Occipital lobe (tissue), 2 donors: Measurements from ENCODE around the gene IKZF3. TPM values are rescaled to one million over a fixed set of nuclear protein-coding genes. Genes with fewer than 3 reads are reported as not detected.

ENCODE experiments used
- DNase-seq: peaks from one replicate; lab custom pipeline; 2025; lab: John Stamatoyannopoulos, UW
- total RNA-seq: library from RNA; depleted of rRNA; stranded (reverse); fragments of >200 nt; gene quantifications from one replicate; pipeline ENCODE4 v1.2.3, GENCODE V29; 2014

The IKZF3 gene
- total RNA-seq, 1 donor from 2014 or later: 0.16 TPM

DNA sequence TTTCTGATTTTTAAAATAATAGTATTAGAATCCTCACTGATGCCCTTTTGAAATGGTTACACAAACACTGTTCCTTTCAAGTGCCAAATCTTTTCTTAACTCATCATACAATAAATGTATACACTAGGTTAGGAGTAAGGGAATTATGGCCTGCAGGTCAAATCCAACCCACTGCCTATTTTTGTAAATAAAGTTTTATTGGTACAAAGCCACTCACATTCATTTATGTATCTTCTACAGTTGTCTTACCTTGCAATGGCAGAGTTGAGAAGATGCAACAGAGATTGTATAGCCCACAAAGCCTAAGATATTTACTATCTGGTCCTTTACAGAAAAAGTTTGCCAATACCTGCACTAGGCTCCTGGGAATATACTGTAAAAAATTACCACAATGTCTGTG, 47.8 kb downstream of the IKZF3 start:
- no peak for DNase-seq

DNA sequence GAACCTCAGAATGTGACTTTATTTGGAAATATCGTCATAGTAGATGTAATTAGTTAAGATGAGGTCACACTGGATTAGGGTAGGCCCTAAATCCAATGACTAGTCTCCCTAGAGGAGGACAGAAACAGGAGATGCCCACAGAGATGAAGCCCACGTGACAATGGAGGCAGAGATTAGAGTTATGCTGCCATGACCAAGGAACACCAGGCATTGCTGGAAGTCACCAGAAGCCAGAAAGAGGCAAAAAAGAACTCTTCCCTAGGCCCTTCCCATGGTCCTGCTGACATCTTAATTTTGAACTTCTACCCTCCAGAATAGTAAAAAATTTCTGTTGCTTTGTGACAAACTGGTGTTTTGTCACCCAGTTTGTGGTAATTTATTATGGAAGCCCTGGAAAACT, 49.6 kb downstream of the IKZF3 start:
- no peak for DNase-seq

DNA sequence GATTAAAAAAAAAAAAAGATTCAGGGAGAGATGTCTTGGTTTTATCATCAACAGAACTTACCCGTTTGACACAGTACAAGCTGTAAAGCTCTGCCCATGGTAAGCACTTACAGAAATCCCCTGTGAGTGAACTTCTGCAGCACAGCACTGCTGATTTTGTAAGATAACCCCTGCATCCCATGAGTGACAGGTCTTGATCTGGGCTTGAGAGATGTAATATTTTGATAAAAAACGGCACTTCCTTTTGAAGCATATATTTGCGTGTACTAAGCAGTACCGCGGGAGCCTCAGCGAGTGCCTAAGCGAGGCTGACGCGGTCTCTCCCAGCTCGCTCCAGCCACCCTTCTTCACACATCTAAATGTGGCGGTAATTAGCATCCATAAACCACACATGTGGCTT, 50.5 kb downstream of the IKZF3 start:
- no peak for DNase-seq

DNA sequence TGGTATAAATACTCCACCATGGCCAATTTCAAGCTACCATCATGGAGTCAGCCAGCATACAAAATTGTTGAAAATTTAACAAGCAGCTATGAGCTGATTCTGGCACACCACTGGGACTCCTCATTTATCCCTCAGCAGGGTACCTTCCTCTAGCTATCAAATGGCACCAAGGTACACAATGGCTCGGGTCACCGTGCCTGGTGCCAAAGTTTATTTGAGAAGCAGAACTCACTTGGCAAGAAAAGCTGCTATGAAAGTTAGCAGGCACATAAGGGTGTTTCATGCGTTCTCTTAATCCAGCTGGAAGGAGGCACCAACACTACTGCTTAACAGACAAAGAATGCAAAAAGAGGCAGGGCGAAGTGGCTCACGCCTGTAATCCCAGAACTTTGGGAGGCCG, 51.6 kb downstream of the IKZF3 start:
- DNase-seq: no peak

DNA sequence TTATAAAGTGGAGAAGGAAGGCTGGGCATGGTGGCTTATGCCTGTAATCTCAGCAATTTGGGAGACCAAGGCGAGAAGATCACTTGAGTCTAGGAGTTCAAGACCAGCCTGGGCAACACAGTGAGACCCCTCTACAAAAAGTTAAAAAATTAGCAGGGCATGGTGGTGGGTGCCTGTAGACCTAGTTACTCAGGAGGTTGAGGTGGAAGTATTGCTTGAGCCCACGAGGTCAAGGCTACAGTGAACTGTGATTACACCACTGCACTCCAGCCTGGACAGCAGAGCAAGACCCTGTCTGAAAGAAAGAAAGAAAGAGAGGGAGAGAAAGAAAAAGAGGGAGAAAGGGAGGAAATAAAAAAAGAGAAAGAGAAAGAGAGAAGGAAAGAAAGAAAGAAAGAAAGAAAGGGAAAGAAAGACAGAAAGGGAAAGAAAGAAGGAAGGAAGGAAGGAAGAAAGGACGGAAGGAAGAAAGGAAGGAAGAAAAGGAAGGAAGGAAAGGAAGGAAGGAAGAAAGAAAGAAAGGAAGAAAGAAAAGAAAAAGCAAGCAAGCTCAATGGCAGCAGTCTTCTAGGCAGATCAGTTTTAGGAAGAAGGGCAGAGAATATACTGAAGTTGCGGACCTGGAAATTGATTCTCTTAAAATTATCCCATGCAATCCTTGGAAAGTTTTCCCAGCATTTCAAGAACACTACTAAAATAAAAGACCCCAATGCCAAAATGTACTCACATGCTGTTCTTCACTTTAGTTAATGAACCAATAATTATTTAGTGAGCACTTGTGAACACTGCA, 53.0 kb downstream of the IKZF3 start:
- DNase-seq: no peak

DNA sequence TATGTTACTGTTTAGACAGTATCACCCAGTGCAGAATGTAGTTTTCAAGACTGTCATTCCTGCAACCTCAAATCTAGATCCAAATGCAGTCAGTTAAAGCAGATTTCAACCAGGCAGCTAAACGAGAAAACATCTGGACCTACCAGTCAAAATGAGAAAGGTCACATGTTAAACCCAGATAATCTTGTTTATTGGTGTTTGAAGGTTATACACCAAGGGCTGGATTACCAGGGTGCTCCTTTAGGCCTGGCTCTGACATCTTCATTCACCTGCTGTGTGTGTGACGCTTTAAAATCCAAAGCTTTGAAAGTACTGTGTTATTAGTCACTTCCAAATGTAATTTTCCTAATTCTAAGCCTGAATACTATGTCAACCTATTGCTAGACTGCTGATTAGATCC, 54.9 kb downstream of the IKZF3 start:
- DNase-seq: no peak

DNA sequence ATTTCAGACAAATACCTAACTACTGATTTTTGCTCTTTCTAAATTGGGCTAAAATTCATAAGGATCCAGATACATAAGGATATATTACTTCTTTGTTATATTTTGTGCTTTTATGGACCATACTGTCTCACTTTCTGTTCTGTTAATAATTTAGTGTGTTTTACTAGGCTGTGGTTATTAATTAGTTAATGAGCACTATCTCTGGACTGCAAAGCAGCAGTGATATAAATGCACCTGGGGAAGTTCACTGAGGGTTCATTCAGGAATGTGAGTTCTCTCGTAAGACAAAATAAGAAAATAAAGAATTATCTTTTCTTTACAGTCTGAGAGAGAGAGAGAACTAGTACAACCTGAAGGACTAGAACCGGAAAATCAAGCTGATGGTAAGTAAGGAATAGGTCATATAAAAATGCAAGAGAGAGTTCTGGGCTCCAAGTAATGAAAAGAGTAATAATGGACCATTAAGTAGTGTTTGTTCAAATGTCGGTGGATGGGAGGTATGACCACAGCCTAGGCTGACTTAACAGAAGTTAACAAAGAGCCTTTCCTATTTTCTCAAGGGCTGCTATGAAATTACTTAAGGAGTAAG, 55.6 kb downstream of the IKZF3 start:
- no peak for DNase-seq

DNA sequence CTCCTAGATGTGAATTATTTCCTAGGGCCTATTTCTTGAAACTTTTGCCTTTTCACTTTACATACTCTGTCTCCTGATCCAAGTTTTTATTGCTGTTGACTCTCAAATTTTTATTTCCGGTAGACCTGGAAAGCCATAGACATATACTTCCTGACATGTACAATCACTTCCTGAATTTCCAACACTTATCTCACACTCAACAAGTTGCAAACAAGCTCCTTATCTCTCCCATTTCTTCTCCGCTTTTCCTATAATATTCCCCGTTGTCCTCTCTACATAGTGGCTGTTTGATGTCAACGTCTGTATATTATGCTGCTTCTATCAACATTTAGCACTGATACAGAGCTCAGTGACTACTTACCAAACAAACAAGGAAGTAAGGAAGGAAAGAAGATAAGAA, 59.3 kb downstream of the IKZF3 start:
- no peak for DNase-seq

DNA sequence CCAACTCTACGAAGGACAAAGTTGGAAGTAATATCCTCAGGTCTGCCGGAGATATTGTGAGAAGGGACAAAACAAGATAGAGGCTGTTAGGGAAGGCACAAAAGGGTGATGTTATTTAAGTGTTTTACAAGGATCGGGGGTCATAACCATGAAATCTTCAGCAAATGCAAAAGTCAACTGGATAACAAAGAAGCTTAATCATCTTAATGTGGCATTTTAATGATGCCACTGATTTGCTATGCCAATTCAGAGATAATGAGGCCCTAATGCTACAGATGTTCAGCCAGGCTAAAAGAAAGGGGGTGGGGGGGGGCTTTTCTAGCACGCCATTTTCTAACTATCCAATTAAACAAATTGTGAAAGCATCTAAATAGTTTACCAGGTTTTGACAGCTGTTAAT, 63.1 kb downstream of the IKZF3 start:
- no peak for DNase-seq

DNA sequence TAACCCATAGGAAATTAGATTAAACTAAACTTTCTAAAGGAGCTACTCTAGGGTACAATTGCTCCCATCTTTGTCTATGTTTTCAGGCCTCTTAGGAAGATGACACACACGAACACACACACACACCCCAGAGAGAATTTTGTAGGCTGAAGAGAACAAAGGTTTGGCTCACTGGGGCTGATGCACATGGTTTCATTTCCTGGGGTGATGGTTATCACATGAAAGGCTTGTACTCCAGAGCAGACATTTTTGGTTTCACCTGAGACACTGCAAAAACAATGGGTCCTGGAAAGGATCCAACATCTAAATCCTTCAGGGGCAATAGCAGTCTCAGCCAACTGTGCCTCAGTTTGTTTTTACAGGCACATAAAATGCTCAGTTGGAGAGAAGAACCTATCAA, 63.6 kb downstream of the IKZF3 start:
- no peak for DNase-seq

DNA sequence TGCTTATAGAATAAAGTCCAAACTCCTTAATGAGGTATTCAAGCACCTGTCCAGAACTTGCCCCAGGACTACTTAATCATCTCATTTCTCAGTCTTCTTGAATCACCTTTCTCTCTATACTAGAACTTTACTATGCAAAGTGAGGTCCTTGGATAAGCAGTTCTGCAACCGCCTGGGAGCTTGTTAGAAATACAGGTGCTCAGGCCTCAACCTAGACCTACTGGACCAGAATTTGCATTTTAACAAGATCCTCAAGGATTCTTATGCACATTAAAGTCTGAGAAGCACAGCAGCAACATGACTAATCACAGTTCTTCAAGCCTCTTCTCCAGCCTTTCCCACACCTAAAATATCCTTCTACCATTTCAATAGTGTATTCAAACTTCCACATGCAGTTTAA, 64.7 kb downstream of the IKZF3 start:
- DNase-seq: no peak

DNA sequence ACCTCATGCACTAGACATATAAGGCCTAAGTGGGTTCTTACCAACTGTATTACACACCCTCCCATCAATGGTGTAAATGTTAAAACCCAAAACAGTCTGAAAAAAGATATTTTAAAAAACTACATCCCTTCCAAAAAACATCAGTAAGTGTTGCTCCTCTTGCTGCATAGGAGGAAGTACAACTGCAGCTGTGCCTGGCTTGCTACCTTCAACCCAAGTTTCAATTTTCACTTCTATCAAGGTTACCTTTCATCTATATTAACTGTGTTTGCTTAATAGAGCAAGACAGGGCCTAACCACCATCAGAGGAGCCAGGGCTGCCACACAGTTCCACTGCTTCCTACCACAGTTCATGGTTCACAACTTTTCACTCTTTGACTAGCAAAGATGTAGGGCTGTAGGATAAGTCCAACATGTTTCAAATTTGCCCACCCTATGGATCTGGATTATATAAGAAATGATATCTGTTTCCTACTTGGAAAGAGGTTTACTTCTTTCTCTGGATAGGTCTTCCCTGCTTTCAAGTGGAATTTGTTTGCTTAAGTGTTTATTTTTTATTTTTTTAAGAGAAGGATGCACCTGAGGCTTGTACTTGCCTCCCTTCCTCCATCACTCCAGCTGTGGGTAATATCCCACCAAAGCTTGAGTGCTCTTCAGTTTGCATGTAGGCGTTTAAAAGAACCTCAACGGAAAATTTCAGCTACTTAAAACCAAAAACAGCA, 69.7 kb downstream of the IKZF3 start:
- DNase-seq: no peak

DNA sequence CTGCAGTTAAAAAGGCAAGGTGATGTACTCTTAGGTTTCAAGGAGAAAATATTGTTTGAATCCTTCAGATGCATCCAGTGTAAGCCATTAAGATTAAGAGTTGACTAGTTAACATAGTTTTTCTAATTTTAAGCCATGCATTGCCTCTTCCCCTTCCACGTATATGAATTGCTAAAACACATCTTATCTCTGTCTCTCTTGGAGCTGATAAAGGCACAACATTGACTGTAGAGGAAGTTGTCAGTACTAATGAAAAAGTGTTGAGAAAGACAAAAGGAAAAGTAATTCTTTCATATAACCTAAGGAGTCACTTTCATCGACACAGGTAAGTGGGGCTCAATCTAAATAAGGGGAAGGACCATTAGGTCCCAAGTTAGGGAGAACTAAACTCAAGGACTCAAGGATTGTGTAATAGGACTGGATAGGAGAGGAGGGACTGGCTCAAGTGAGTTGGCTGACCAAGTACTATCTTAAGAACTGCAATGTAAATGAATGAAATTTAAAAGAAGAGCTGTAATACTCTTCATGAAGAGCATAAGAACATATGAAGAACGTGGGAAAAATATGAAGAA, 70.7 kb downstream of the IKZF3 start:
- DNase-seq: no peak

DNA sequence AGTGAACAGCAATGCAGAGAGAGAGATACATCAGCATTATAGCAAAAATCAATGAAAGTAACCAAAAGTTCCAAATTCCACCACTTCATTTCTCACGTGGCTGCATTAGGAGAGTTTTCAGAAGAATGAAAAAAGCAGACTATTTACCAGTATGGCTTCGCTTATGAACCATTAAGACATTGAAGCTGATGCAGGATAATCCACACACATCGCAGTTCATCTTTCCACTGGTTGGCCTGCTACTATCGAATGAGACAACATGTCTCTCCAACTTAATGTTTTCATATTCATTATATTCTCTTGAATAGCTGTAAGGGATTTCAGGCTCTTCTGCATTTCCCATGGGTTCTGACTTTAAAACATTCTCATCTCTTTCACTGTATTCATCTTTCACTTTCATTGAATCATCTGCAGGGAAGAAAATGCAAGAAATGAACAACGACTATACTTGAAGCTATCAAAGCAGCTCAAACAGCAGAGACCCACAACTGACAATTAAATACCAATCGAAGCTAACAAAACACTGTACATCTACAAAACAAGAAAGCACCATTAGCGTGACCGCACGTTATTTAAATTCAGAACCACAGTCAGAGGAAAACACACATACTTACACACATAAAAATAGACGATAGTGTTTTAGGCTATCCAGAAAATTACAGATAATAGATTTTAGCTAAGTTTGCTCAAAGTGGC, 71.4 kb downstream of the IKZF3 start:
- DNase-seq: no peak

DNA sequence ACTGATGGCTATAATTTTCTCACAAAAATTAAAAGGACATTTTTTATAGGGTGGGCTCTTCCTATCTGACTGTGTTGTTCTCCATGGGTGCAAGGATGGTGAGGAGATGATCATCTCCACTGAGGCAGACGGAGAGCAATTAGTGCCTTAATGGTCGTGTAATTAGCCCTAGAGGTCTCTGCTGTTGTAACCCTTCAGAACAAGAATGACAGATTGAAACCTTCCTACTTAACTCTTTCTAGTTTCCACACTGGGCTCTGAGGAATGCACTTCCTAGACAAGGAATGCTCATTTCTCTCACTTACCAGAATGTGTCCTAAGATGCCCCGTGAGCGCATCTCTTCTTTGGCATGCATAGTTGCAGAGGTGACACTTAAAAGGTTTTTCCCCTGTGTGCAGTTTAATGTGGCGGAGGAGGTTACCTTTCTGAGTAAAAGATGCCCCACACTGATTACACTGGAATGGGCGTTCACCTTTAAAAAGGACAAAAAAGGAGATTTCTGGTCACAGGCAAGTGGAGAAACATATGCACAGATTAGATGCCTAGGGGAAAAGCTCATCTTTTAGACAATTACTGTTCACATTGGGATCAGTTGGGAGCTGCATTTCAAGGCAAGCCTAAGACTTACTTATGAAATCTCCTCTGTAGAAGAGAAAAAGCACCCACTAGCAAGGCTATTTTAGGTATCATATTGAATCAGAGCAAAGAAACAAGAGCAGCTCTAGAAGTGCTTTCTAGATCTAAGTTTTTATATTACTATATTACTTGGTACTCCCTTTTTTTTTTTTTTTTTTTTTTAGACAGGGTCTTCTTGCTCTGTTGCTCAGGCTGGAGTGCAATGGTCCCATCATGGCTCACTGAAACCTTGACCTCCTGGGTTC, 72.8 kb downstream of the IKZF3 start:
- DNase-seq: no peak

DNA sequence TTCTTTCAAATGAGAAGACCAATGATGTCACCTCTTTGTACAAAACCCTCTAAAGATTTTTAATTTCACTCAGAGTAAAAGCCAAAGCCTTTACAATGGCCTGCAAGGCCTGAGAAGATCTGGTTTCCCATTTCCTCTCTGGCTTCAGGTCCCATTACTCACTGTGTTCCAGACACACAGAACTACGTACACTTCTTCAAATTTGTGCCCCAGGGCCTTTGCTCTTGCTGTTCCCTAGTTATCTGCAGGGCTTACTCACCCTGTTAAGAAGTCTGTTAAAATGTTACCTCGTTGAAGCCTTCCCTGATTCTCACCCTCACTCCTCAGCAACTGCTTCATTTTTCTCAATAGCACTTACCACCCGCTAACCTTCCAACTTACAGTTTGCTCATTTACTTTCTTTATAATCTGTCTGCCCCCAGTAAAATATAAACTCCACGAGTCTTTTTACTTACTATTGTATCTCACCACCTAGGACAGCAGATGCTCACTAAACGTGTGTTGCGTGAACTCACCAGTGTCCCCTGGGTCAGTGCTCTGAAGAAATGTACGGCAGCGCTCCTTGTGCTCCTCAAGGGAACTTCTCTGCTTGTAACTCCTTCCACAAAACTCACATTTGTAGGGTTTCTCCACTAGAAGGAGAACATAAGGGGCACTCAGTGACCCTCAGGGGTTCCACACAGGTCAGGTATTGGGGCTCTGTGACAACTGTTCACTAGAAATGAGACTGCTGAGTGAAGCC, 76.2 kb downstream of the IKZF3 start:
- no peak for DNase-seq

DNA sequence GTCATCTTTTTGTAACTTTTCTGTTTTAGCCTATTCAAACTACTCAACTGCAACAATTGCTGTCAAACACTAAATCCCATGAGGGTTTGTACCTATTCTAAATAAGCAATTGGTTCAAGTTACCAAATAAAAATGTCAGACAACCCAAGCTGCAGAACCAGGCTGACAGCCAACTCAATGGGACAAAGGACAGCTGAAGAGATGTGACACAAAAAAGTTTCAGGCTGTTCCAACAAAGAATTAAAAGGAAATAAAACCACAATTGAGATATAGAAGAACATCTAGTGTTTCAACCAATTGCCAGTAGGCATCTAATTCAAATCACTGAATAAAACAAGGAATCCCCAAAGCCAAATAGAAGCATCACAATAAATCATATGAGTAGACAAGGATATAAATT, 77.1 kb downstream of the IKZF3 start:
- no peak for DNase-seq

DNA sequence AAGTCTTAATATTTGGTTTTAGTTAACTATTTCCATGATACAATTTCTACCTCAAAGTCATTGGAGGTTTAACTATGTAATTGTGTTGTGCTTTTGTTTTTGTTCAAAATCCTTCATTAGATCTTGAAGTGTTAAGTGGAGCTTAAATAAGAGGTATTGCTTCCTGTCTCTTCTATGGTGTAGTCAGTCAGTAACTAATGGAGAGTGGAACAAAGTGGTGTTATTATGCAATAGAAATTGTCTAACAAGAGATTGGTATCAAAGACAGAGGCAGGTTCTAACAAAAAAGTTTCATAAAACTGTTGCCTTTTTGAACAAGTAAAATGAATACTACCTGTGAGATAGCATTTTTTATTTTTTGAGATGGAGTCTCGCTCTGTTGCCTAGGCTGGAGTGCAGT, 81.1 kb downstream of the IKZF3 start:
- DNase-seq: no peak

DNA sequence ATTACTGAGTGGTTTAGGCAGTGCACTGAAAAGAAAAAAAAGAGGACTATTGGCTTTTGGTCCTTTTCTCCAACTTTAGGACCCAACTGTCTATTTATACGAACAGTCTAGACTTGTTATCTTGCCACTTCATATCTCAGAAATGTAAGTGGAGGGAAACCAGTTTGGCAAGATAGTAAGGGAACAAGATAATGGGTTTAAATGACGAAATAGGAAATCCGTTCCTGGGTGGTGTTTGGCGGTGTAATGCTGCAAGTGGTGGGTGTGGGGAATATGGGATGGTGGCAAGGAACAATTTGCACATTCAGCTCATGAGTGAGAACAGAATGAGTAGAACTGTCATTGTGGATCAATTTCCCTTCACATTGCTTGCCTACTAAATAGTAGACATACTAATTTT, 81.6 kb downstream of the IKZF3 start:
- DNase-seq: no peak

DNA sequence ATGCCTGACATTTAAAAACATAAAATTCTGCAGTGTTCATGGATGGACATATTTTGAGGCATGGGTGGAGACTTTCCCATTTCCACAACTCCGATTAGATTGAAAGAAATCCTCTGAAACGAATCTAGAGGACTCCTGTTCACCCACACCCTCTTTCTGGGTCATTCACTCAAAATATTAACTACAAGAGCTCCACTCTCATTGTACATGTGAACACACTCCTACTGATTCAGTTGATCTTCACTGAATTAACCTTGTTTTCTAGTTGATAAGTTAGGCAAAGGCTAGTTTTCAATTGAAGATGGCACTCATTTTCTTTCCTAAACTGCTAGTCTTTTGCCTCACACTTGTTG, 82.3 kb downstream of the IKZF3 start:
- DNase-seq: no peak
